Islet precursor cell (in vitro differentiated cells): Measurements from ENCODE around the gene TMC1.

Source experiments
- DNase-seq: peaks from one replicate; pipeline ENCODE4 v3.0.0-alpha.2; 2018

The TMC1 gene

GRCh38 chr9:72576087-72576486 lies 54.7 kb downstream of the TMC1 start:
- no peak for DNase-seq

- no peak for DNase-seq
Observed at GRCh38 chr9:72577212-72577753, 55.9 kb downstream of the TMC1 start.

DNA sequence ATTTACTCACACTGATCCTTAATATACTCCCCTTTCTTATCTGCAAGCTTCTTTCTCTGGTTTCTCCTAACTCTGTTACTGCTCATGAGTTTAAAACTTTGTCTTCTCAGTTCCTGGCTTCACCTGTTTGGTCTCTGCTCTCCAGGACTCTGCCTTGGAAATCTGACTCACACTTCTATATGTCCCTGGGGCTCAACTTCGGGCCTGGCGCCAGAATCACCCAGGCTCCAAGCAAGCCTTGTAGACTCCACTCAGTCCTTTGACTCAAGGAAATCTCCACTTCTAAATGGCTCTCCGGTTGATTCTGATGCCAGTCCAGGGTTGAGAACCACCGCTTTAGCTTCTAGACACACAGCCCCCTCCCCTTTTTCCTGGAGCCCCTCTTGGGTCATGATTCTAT lies 57.8 kb downstream of the TMC1 start:
- DNase-seq, result peak; percentile 75

- DNase-seq, result no peak
Observed at GRCh38 chr9:72579880-72580550, 58.6 kb downstream of the TMC1 start.

- DNase-seq, result no peak
Observed at GRCh38 chr9:72581694-72582093, 60.3 kb downstream of the TMC1 start.

GRCh38 chr9:72583370-72583769 lies 62.0 kb downstream of the TMC1 start:
- DNase-seq, result no peak

GRCh38 chr9:72586388-72587130 lies 65.2 kb downstream of the TMC1 start:
- DNase-seq, result no peak

- DNase-seq, result no peak
Observed at GRCh38 chr9:72588336-72588735, 66.9 kb downstream of the TMC1 start.

GRCh38 chr9:72589667-72590521 lies 68.5 kb downstream of the TMC1 start:
- DNase-seq, result peak; percentile 66

GRCh38 chr9:72590824-72591223 lies 69.4 kb downstream of the TMC1 start:
- no peak for DNase-seq

GRCh38 chr9:72592502-72593403 lies 71.3 kb downstream of the TMC1 start:
- peak; percentile 54 for DNase-seq

DNA sequence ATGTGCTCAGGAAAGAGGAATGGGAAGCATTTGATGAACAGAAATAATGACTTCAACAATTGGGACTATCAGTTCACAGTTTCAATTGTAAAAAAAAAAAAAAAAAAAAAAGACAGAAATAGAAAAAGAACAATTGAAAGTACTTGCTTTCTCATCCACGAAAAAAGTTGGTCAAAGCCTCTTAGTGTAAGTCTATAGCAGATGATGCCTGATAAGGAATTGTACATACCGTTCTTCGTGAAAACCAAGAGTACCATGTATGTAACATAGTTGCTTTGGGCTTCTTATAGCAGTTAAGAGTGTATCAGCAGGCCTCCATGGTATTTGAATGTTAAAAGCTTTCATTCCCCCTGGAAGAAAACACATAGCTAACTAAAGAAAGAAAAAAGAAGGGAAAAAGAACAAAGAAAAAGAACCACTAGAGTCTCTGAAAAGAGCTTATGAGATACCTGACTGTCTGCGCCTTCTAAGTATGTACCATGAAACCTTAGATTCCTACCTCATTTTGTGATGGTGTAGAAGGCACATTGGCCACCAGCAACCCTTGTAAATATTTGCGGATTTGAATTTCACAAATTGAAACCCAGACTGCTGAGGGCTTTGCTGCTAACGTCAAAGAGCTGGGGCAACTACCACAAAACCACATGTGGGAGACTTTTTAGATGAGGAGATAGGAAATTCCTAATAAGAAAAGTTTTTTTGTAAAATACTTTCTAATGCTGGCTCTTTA lies 75.2 kb downstream of the TMC1 start:
- no peak for DNase-seq

- no peak for DNase-seq
Observed at GRCh38 chr9:72597181-72597517, 75.7 kb downstream of the TMC1 start.

DNA sequence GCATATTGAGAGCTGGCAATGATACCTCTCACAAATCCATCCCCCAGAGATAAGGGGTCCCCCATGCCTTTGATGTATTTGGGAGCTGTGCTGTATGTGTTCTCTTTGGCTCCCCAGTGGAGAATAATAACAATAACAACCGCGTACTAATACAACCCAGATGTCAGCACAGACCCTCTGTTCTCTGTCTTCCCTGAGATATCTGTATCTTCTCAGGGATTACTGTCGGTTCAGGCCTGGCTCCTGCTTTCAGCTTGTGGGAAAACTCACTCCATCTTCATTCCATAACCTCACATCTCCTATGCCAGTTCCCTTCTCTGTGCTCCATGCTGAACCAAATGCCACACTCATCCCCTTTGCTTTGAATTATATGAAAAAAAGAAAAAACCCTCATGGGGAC lies 76.2 kb downstream of the TMC1 start:
- no peak for DNase-seq

DNA sequence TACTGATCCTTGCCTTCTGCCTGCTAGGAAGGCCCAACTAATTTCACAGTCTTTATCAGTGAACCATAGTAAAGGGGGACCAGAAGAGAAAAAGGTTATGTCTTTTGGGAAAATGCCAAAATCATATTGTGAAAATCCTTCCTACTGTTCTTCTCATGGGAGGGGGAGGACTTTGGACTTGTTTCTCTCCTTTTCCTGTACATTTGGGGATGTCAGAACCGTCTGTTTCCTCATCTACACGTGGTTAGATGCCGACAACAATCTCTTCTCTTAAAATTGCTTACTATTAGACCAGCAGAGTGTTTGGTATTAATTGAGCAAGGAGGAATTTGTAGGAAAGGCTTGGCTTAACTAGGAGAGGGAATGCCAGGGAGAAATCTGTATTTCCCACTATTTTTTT lies 77.2 kb downstream of the TMC1 start:
- no peak for DNase-seq

GRCh38 chr9:72599874-72600534 lies 78.6 kb downstream of the TMC1 start:
- DNase-seq, result no peak

GRCh38 chr9:72600671-72601070 lies 79.3 kb downstream of the TMC1 start:
- no peak for DNase-seq

DNA sequence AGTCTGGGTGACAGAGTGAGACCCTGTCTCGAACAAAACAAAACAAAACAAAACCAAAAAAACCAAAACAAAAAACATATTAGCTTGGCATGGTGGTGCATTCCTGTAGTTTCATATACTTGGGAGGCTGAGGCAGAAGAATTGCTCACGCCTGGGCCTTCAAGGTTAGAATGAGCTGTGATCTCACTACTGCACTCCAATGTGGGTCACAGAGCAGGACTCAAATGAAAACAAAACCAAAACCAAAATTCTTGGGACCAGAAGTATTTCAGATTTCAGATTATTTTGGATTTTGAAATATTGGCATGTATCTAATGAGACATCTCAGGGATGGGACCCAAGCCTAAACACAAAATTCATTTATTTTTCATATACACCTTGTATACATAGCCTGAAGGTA lies 80.2 kb downstream of the TMC1 start:
- no peak for DNase-seq

DNA sequence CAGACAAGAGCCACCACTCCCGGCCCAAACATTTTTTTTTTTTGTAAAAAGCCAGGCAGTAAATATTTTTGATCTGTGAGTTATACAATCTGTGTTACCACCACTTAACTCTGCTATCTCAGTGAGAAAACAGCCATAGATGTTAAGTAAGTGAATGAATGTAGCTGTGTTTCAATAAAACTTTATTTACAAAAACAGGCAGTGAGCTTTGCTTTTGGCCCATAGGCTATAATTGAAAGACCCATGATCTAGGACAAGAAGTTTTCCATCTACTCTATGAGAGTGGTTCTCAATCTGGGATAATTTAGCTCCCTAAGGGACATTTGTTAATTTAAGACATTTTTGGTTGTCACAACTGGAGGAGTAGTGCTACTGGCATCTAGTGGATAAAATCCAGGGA lies 91.0 kb downstream of the TMC1 start:
- DNase-seq, result no peak

GRCh38 chr9:72614067-72614466 lies 92.7 kb downstream of the TMC1 start:
- no peak for DNase-seq

- DNase-seq, result no peak
Observed at GRCh38 chr9:72615931-72616330, 94.5 kb downstream of the TMC1 start.
